PC-3 (cell line): ENCODE data around the gene GID4.

Experiments used
- CTCF ChIP-seq: fragments of 300-600 bp; sonication (generic); conservative IDR thresholded peaks from 2 replicates; pipeline ENCODE4 v1.5.1; 2017; ENCODE audit warnings: antibody characterized with exemption, low read depth, mild to moderate bottlenecking, low read length
- EZH2phosphoT487 ChIP-seq: fragments of 300-600 bp; sonication (generic); IDR thresholded peaks from 2 replicates; pipeline ENCODE4 v1.6.1; 2018; ENCODE audit warnings: mild to moderate bottlenecking, antibody characterized with exemption, low read length, borderline replicate concordance

- no peak for TF ChIP-seq EZH2phosphoT487
- TF ChIP-seq CTCF: no peak
Observed at GRCh38 chr17:17989618-17990017, 49.6 kb upstream of the GID4 start.
